Neutrophil (primary cell): ENCODE data around the gene FBXO3.

ENCODE experiments used
- H3K27ac ChIP-seq: fragments of 200-600 bp; sonication (generic); 2 replicates; pipeline ENCODE4 v1.5.1; 2016; ENCODE audit warnings: mild to moderate bottlenecking, moderate library complexity
- H3K27me3 ChIP-seq: fragments of 200-600 bp; sonication (generic); 2 replicates; pipeline ENCODE4 v1.6.0; 2016; ENCODE audit warnings: mild to moderate bottlenecking
- H3K36me3 ChIP-seq: fragments of 200-600 bp; sonication (generic); 2 replicates; pipeline ENCODE4 v1.5.1; 2017
- H3K4me1 ChIP-seq, 2 experiments: fragments of 200-600 bp in 1 of 2; sonication (generic) in 1 of 2; 1 replicate in 1 of 2; 2 replicates in 1 of 2; pipeline versions ENCODE4 v1.5.1 to v1.6.1; 2013 to 2016; ENCODE audit warnings: low read depth in 1 of 2, low read length in 1 of 2, mild to moderate bottlenecking in 1 of 2, moderate library complexity in 1 of 2; ENCODE audit not compliant: control insufficient read depth in 1 of 2, insufficient read depth in 1 of 2
- H3K4me3 ChIP-seq, 2 experiments: fragments of 200-600 bp in 1 of 2; sonication (generic) in 1 of 2; 1 replicate in 1 of 2; 2 replicates in 1 of 2; pipeline ENCODE4 v1.5.1; 2013 to 2016; ENCODE audit warnings: low read depth in 1 of 2, low read length in 1 of 2, mild to moderate bottlenecking in 1 of 2, moderate library complexity in 1 of 2
- H3K9me3 ChIP-seq: fragments of 200-600 bp; sonication (generic); 2 replicates; pipeline ENCODE4 v1.5.1; 2016
- TF ChIP-seq, protein P1 (sequence below): fragments of 200-600 bp; sonication (generic); IDR thresholded peaks from 2 replicates; pipeline ENCODE4 v1.5.1; 2016; ENCODE audit warnings: antibody characterized with exemption

Gene FBXO3

GRCh38 chr11:33785609-33786008, 11.3 kb upstream of the FBXO3 start:
- peaks cover 34% of the 10 kb centered on the region for H3K27me3 ChIP-seq
- TF ChIP-seq, protein P1, sequence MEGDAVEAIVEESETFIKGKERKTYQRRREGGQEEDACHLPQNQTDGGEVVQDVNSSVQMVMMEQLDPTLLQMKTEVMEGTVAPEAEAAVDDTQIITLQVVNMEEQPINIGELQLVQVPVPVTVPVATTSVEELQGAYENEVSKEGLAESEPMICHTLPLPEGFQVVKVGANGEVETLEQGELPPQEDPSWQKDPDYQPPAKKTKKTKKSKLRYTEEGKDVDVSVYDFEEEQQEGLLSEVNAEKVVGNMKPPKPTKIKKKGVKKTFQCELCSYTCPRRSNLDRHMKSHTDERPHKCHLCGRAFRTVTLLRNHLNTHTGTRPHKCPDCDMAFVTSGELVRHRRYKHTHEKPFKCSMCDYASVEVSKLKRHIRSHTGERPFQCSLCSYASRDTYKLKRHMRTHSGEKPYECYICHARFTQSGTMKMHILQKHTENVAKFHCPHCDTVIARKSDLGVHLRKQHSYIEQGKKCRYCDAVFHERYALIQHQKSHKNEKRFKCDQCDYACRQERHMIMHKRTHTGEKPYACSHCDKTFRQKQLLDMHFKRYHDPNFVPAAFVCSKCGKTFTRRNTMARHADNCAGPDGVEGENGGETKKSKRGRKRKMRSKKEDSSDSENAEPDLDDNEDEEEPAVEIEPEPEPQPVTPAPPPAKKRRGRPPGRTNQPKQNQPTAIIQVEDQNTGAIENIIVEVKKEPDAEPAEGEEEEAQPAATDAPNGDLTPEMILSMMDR = no peak
- no peak overlapping the region for H3K4me3 ChIP-seq
- H3K36me3 ChIP-seq = no peaks in the 10 kb centered on the region
- H3K27ac ChIP-seq = no peak overlapping the region
- no peaks in the 10 kb centered on the region for H3K9me3 ChIP-seq
- peaks cover 0 to 3% of the 10 kb centered on the region in 2 experiments for H3K4me1 ChIP-seq

DNA sequence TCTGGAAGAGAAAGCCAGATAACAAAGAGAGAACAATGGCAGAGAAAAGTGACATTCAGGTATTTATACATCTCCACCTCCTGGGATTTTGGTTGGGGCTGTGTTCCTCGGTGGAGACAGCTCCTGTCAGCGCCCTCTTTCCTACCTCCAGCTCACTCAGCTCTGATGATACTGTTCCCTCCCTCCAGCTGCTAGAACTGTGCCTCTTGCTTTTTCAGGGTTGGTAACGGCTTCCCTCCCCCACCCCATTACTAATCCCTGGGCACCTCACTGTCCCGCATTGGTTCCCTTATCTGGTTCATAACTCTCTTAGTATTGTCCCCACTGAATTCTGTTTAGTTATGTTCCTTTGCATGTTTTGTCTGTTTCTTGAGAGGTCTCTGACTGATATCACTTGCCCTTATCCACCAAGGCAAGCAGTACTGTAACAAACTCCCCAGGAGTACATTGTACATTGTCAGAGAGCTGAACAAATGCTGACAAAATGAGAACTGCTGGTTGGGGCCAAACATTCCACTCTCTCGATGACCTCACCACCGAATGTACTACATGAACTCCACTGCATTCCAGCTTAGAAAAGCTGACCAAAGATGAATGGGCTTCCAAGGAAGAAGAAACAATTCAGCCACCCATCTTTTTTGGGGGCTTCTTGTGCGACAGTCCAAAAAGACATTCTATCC, 5.7 kb upstream of the FBXO3 start:
- H3K9me3 ChIP-seq = no peaks in the 10 kb centered on the region
- H3K36me3 ChIP-seq = no peaks in the 10 kb centered on the region
- peaks cover 70% of the 10 kb centered on the region for H3K27me3 ChIP-seq
- no peak overlapping the region for H3K4me3 ChIP-seq
- H3K27ac ChIP-seq = no peak overlapping the region
- TF ChIP-seq, protein P1 = no peak
- H3K4me1 ChIP-seq = peaks cover 2 to 3% of the 10 kb centered on the region in 2 experiments

GRCh38 chr11:33778675-33779074, 4.4 kb upstream of the FBXO3 start:
- H3K4me3 ChIP-seq = no peak overlapping the region
- H3K27me3 ChIP-seq = peaks cover 76% of the 10 kb centered on the region
- no peaks in the 10 kb centered on the region for H3K36me3 ChIP-seq
- H3K4me1 ChIP-seq = peaks cover 9 to 10% of the 10 kb centered on the region in 2 experiments
- H3K9me3 ChIP-seq = no peaks in the 10 kb centered on the region
- no peak overlapping the region for H3K27ac ChIP-seq
- TF ChIP-seq, protein P1 = no peak

DNA sequence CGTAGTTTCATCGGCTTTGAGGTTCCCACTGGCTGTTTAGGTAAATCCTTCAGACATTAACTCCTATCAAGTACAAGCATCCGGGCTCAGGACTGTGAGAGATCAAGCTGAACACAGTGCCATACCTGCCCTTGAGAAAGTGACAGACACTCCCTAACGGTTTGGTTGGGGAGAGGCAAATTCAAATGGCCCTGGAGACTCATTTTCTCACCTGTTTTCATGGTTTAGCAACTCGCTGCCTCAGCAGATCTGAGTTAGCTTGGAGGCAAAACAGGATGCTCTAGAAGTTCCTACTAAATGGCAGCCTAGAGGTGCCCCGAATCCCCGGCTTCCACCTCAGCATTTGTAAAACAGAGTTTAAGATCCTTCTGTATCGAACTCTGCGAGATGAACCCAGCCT, 3.6 kb upstream of the FBXO3 start:
- Histone ChIP-seq H3K36me3 (no peaks in the 10 kb centered on the region), H3K27ac (no peak overlapping the region), H3K4me3 (no peak overlapping the region), H3K27me3 (peaks cover 76% of the 10 kb centered on the region), H3K4me1 (peaks cover 16 to 18% of the 10 kb centered on the region in 2 experiments), H3K9me3 (no peaks in the 10 kb centered on the region)
- TF ChIP-seq, protein P1 = no peak

DNA sequence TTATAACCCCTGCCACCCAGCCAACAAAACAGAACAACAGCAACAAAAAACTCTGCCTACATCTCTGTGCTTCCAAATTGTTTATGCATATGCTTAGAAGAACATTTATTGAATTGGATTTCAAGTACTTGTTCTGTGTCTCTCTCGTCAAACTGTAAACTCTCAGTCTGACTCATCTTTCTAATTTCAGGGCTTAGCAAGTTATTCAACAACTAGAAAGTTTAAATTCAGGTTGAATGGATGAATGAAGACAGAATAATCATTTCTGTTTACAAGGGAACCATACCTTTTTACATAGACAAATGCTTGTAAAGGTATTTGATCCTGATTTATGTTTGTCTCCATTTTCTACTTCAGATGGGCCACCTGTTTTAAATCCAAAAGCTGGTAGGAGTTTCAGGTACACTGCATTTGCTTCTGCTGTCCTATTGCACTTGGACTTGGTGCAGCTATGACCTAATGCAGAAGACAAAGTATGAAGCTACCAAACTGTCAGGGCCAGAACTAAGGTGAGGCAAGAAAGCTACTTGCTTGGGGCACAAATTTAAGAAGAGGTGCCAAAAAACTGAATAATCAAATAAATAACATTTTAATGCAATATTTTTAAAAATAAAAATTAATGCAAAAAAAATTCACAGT, 1.6 kb upstream of the FBXO3 start:
- Histone ChIP-seq H3K9me3 (no peaks in the 10 kb centered on the region), H3K4me1 (peaks cover 21 to 25% of the 10 kb centered on the region in 2 experiments), H3K36me3 (no peaks in the 10 kb centered on the region), H3K27ac (no peak overlapping the region), H3K27me3 (peaks cover 65% of the 10 kb centered on the region), H3K4me3 (no peak overlapping the region)
- TF ChIP-seq, protein P1 = no peak
